C4-2B (cell line): Measurements from ENCODE around the gene DPP7.

Experiments used
- CTCF ChIP-seq: fragments of 450-650 bp; conservative IDR thresholded peaks from 2 replicates; pipeline ENCODE4 v1.5.1; 2017; ENCODE audit warnings: mild to moderate bottlenecking
- ZFX ChIP-seq: fragments of 450-650 bp; IDR thresholded peaks from 2 replicates; pipeline ENCODE4 v1.6.1; 2017

DNA sequence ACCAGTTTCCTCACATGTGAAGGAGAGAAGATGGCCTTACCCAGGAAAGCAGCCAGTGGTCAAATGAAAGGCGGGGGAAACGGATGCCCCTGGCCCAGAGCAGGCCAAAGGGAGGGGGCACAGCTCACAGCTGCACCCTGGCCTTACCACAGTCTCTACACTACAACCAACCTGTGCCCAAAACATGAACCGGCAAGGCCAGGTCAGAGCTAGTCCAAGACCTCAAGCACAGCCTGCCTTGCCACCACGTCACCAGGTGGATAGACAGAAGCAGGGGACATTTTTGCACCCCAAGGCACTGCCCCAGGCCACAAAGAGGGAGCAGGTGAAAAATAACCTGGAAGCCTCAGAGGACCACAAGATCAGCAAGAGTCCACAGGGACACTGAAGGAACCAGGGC lies 28.9 kb upstream of the DPP7 start:
- no peak for TF ChIP-seq CTCF
- TF ChIP-seq ZFX, result no peak
